ENCODE data around the gene GCSH.

- TF ChIP-seq CTCF (IDR thresholded peaks at IDR 0.05) (no peak), POLR2A (IDR thresholded peaks at IDR 0.05) (no peak)
Measured at GRCh38 chr16:81096715-81097208, 567 bp upstream of the GCSH start.
